ENCODE results near the gene PLA2G4B. TPM values are rescaled to one million over a fixed set of nuclear protein-coding genes. Genes with fewer than 3 reads are reported as not detected.

The PLA2G4B gene
- total and polyA plus RNA-seq, 2 of the 8 experiments (the other 6 are each of a cell fraction or from before 2014, with no cell fraction given), result 4.2 to 9.2 TPM

GRCh38 chr15:41866263-41866703, 27.6 kb downstream of the PLA2G4B start (continued):
- no peak for TF ChIP-seq NANOG (IDR thresholded peaks at IDR 0.05; ENCODE audit: insufficient read depth, low read depth, low read length, poor library complexity, severe bottlenecking)
- no peak for TF ChIP-seq E2F6 (IDR thresholded peaks at IDR 0.05)
- no peak for TF ChIP-seq RBBP5 (IDR thresholded peaks at IDR 0.05; ENCODE audit: borderline replicate concordance, low read depth, low read length)
- no peak for TF ChIP-seq JUND (IDR thresholded peaks at IDR 0.05; ENCODE audit: low read length)
